NB4 (cell line): ENCODE results near the gene TMEM41B.

Experiments
- CTCF ChIP-seq: IDR thresholded peaks from one replicate; pipeline ENCODE4 v1.5.1; 2012; ENCODE audit warnings: low read depth, low read length
- MAX ChIP-seq: IDR thresholded peaks from 2 replicates; pipeline ENCODE4 v1.6.1; 2011; ENCODE audit warnings: low read depth, low read length
- MYC ChIP-seq: IDR thresholded peaks from 2 replicates; pipeline ENCODE4 v1.6.1; 2011; ENCODE audit warnings: low read depth, low read length
- POLR2A ChIP-seq: IDR thresholded peaks from 2 replicates; pipeline ENCODE4 v1.6.1; 2011; ENCODE audit warnings: mild to moderate bottlenecking; ENCODE audit not compliant: insufficient read length; ENCODE audit errors: extremely low read depth

- TF ChIP-seq CTCF (no peak), MYC (no peak), POLR2A (no peak), MAX (no peak)
Observed at GRCh38 chr11:9332655-9333054, 18.3 kb upstream of the TMEM41B start.
